Muscle layer of duodenum (tissue), 2 donors: ENCODE data around the gene CLEC2B.
A peak's percentile ranks its signal among the peaks of the same experiment; 100 is the strongest.

Source experiments
- H3K27ac ChIP-seq: one replicate; pipeline ENCODE4 v1.7.0; 2013; ENCODE audit warnings: mild to moderate bottlenecking, low read length
- H3K27me3 ChIP-seq: one replicate; pipeline ENCODE4 v1.7.0; 2013; ENCODE audit warnings: low read depth, mild to moderate bottlenecking, control low read depth, low read length
- H3K36me3 ChIP-seq, 2 donors: one replicate each; pipeline ENCODE4 v1.7.0; 2013; ENCODE audit warnings: low read length in 2 of 2, control low read depth in 1 of 2, mild to moderate bottlenecking in 1 of 2; ENCODE audit not compliant: insufficient read depth in 2 of 2, control insufficient read depth in 1 of 2
- H3K4me1 ChIP-seq, 2 donors: one replicate each; pipeline ENCODE4 v1.7.0; 2013; ENCODE audit warnings: low read length in 2 of 2, mild to moderate bottlenecking in 2 of 2, control low read depth in 1 of 2, moderate library complexity in 1 of 2; ENCODE audit not compliant: insufficient read depth in 2 of 2, control insufficient read depth in 1 of 2
- H3K4me3 ChIP-seq, 2 donors: one replicate each; pipeline ENCODE4 v1.7.0; 2013; ENCODE audit warnings: low read length in 2 of 2, low read depth in 1 of 2, mild to moderate bottlenecking in 1 of 2
- H3K9me3 ChIP-seq, 2 donors: one replicate each; pipeline ENCODE4 v1.7.0; 2013; ENCODE audit warnings: low read length in 2 of 2, control low read depth in 1 of 2, mild to moderate bottlenecking in 1 of 2; ENCODE audit not compliant: control insufficient read depth in 1 of 2
- donor health status: healthy.

The CLEC2B gene

GRCh38 chr12:9868311-9868801, 798 bp downstream of the CLEC2B start:
- Histone ChIP-seq H3K27me3 (no peaks in the 10 kb centered on the region), H3K27ac (peak overlapping the region; percentile 96), H3K4me1 (no peaks in the 10 kb centered on the region), H3K36me3 (no peaks in the 10 kb centered on the region), H3K9me3 (no peaks in the 10 kb centered on the region), H3K4me3 (peak overlapping the region; percentile 58 to 71)

GRCh38 chr12:9867531-9867930, 1.6 kb downstream of the CLEC2B start:
- no peaks in the 10 kb centered on the region for H3K9me3 ChIP-seq
- H3K27me3 ChIP-seq = no peaks in the 10 kb centered on the region
- peak overlapping the region; percentile 78 for H3K27ac ChIP-seq
- peak overlapping the region; percentile 28 to 61 for H3K4me3 ChIP-seq
- no peaks in the 10 kb centered on the region for H3K4me1 ChIP-seq
- H3K36me3 ChIP-seq = no peaks in the 10 kb centered on the region

DNA sequence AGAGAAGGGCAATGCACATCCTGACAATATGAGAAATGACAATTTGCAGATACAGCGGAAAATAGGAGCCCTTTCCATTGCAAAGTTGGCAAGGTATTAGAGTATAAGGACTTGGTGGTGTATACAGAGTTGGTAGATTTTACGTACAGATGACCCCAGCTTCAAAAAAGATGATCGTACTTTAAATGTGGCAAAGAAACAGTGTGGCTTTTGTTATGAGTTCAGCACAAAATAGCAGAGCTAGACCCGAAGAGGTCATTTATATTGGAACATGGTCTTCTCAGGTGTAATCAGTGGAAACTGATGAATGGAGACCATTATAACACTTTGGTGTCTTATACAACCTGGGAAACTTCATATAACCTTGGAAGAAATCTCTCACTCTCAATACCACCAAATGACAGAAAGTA, 2.3 kb downstream of the CLEC2B start:
- H3K4me3 ChIP-seq = peak overlapping the region; percentile 36 to 61
- H3K4me1 ChIP-seq = no peaks in the 10 kb centered on the region
- H3K36me3 ChIP-seq = no peaks in the 10 kb centered on the region
- no peaks in the 10 kb centered on the region for H3K9me3 ChIP-seq
- H3K27me3 ChIP-seq = no peaks in the 10 kb centered on the region
- H3K27ac ChIP-seq = peak overlapping the region; percentile 78

DNA sequence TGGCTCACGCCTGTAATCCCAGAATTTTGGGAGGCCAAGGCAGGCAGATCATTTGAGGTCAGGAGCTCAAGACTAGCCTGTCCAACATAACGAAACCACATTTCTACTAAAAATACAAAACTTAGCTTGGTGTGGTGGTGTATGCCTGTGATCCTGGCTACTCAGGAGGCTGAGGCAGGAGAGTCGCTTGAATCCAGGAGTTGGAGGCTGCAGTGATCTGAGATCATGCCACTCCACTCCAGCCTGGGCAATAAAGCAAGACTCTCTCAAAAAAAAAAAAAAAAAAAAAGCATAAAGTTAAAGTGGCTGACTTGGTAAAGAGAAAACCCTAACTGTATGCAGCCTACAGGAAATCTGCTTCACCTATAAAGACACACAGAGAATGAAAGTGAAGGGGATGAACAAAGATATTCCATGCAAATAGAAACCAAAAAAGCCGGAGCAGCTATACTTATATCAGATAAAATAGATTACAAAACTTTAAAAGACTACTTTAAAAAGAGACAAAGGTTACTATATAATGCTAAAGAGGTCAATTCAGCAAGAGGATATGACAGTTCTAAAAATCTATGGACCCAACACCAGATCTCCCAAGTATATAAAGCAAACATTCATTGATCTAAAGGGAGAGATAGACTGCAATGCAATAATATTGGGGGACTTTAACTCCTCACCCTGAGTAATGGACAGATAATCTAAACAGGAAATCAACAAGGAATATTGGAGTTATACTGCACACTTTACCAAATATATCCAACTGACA, 4.1 kb downstream of the CLEC2B start:
- Histone ChIP-seq H3K27ac (peak overlapping the region; percentile 57), H3K27me3 (no peaks in the 10 kb centered on the region), H3K9me3 (no peaks in the 10 kb centered on the region), H3K4me1 (no peaks in the 10 kb centered on the region), H3K36me3 (no peaks in the 10 kb centered on the region), H3K4me3 (peak overlapping the region; percentile 42 to 51)

DNA sequence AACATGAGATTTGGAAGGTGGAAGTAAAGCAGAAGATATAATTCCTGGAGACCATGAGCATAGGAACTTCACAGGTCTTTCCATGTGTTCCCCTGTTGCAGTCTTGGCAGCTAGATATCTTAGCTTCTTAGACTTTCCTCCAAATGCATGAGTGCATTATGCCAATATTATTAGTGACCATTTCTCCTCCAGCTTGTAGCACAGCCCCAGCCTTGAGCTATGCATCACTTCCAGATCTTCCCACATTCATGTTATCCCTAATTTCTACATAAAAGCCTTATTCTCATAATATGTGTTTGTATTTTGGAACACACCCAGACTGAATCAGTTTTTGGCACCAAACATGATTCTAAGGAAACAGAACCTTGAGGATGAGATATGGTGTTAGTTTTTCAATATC, 11.0 kb downstream of the CLEC2B start:
- Histone ChIP-seq H3K36me3 (peaks cover 3 to 6% of the 10 kb centered on the region in 2 donors), H3K27ac (no peak overlapping the region)

DNA sequence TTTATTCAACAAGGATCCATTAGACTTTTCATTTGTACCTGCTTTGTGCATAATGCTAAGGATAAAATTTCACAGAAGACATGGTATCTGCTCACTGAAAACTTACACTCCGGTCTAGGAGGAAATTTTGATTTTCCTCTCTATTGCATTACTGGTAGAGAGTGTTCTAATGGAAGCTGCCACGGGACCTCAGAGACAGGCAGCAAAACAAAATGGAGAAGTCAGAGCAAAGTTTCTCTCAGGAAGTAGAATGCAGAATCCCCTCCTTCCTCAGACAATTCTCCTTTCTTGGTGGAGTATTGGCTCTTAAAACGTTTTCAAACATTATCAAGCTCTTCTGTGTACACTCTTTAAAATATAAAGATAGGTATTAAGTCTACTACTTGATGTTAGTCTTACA, 12.3 kb downstream of the CLEC2B start:
- H3K36me3 ChIP-seq = peaks cover 4 to 7% of the 10 kb centered on the region in 2 donors

More for the DNA sequence above, 11.0 kb downstream of the CLEC2B start:
- H3K4me3 ChIP-seq = no peak overlapping the region
- H3K9me3 ChIP-seq = no peaks in the 10 kb centered on the region
- no peaks in the 10 kb centered on the region for H3K4me1 ChIP-seq
- no peaks in the 10 kb centered on the region for H3K27me3 ChIP-seq

GRCh38 chr12:9856151-9856550, 13.0 kb downstream of the CLEC2B start:
- H3K4me1 ChIP-seq = no peaks in the 10 kb centered on the region
- no peak overlapping the region for H3K4me3 ChIP-seq
- H3K9me3 ChIP-seq = no peaks in the 10 kb centered on the region
- H3K27ac ChIP-seq = no peak overlapping the region
- no peaks in the 10 kb centered on the region for H3K27me3 ChIP-seq
- peaks cover 4 to 10% of the 10 kb centered on the region in 2 donors for H3K36me3 ChIP-seq

More for the DNA sequence above, 12.3 kb downstream of the CLEC2B start:
- H3K27ac ChIP-seq = no peak overlapping the region
- H3K4me3 ChIP-seq = no peak overlapping the region
- H3K9me3 ChIP-seq = no peaks in the 10 kb centered on the region
- H3K4me1 ChIP-seq = no peaks in the 10 kb centered on the region
- H3K27me3 ChIP-seq = no peaks in the 10 kb centered on the region

DNA sequence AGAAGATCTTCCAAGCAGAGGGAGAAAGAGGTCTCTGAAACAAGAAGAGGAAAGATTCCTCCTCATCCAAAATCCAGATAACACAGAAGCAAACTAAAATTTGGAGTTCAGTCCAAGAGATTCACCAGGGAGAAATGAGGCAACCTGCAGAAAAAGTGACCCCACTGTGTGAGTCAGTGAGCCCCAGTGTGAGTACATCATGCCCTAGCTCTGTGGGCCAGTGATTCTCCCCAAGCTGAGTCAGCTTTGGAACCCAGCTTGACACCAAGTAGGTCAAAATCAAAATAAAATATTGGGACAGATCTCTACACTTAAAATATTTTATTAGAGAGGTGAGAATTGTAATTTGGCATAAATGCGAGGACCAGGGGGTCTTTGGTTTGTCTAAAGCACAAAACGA, 17.2 kb downstream of the CLEC2B start:
- peaks cover 4 to 10% of the 10 kb centered on the region in 2 donors for H3K36me3 ChIP-seq

DNA sequence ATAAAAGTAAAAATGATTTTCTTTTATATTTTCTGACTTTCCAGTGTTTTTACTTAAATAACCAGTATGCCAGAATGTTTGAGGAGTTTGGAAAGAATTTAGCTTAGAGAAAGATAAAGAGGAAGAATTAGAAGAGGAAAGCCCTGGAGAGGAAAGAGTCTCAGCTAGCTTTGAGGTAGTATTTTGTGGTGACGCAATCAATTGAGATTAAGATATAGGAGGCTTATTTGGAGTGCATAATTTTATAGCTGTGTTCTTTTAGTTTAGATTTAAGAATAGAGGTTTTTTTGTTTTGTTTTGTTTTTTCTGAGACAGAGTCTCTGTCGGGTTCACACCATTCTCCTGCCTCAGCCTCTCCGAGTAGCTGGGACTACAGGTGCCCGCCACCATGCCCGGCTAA, 18.1 kb downstream of the CLEC2B start:
- H3K4me1 ChIP-seq = no peaks in the 10 kb centered on the region
- H3K27me3 ChIP-seq = no peaks in the 10 kb centered on the region
- no peak overlapping the region for H3K27ac ChIP-seq
- H3K36me3 ChIP-seq = peaks cover 4 to 10% of the 10 kb centered on the region in 2 donors
- no peak overlapping the region for H3K4me3 ChIP-seq
- H3K9me3 ChIP-seq = peaks cover 0 to 8% of the 10 kb centered on the region in 2 donors

More for the DNA sequence above, 17.2 kb downstream of the CLEC2B start:
- Histone ChIP-seq H3K4me3 (no peak overlapping the region), H3K27ac (no peak overlapping the region), H3K9me3 (peaks cover 0 to 6% of the 10 kb centered on the region in 2 donors), H3K27me3 (no peaks in the 10 kb centered on the region), H3K4me1 (no peaks in the 10 kb centered on the region)

DNA sequence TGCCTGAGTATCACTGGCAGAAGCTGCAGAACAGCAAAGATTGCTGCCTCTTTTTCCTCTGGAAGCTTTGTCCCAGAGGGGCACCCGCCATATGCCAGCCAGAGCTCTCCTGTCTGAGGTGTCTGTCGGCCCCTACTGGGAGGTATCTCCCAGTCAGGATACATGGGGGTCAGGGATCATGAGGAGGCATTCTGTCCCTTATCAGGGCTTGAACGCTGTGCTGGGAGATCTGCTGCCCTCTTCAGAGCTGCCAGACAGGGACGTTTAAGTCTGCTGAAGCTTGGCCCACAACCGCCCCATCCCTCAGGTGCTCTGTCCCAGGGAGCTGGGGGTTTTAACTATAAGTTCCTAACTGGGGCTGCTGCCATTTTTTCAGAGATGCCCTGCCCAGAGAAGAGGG, 20.3 kb downstream of the CLEC2B start:
- no peak overlapping the region for H3K27ac ChIP-seq
- peaks cover 0 to 8% of the 10 kb centered on the region in 2 donors for H3K9me3 ChIP-seq
- H3K4me3 ChIP-seq = no peak overlapping the region
- no peaks in the 10 kb centered on the region for H3K27me3 ChIP-seq
- H3K4me1 ChIP-seq = no peaks in the 10 kb centered on the region
- H3K36me3 ChIP-seq = peaks cover 4 to 10% of the 10 kb centered on the region in 2 donors

GRCh38 chr12:9843407-9843806, 25.7 kb downstream of the CLEC2B start:
- Histone ChIP-seq H3K9me3 (peaks cover 0 to 2% of the 10 kb centered on the region in 2 donors), H3K4me3 (no peak overlapping the region), H3K36me3 (no peaks in the 10 kb centered on the region), H3K4me1 (no peaks in the 10 kb centered on the region), H3K27me3 (no peaks in the 10 kb centered on the region), H3K27ac (no peak overlapping the region)
